Lower leg skin (tissue), 3 donors: Measurements from ENCODE around the gene EIF4EBP3.

Source experiments
- CTCF ChIP-seq, 3 donors: fragments of 450-650 bp; IDR thresholded peaks; one replicate each; pipeline ENCODE4 v1.5.1; 2016; ENCODE audit warnings: antibody characterized with exemption in 3 of 3, mild to moderate bottlenecking in 3 of 3, moderate library complexity in 2 of 3
- POLR2A ChIP-seq, 2 donors: fragments of 450-650 bp; IDR thresholded peaks; one replicate each; pipeline ENCODE4 v1.6.1; 2016 to 2017; ENCODE audit warnings: antibody characterized with exemption in 2 of 2, mild to moderate bottlenecking in 1 of 2, moderate library complexity in 1 of 2

DNA sequence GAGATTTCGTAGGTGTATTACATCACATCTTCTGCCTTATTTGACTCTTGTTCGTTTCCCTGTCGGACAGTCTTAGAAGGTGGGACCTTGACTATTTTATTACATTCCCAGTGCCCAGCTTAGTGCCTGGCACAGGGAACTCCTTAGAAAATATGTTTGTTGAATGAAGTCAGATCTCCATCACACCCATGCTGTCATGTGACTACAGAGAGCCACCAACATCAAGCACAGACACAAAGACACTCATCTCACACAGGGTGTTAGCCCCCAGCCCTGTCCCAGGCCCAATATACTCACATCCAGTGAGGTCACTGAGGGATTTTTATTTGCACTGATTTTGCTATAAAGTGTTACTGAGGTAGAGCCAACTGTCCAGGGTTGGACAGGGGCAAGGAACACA, 10.5 kb downstream of the EIF4EBP3 start:
- no peak for TF ChIP-seq CTCF (IDR thresholded peaks at IDR 0.05)
- no peak for TF ChIP-seq POLR2A (IDR thresholded peaks at IDR 0.05)
